Measurements from ENCODE around the gene AMN1.
"Not testable (repeated sequence)": the region's sequence is repeated elsewhere in the genome, so short reads cannot be mapped to it uniquely, and the experiment has no call there.

AMN1 gene

GRCh38 chr12:31733549-31734432, 5.0 kb upstream of the AMN1 start:
- not testable (repeated sequence) for DNase-seq (ENCODE audit: low read depth in 2 of 3, low spot score in 1 of 3)

GRCh38 chr12:31732926-31733548, 4.2 kb upstream of the AMN1 start:
- no peak for DNase-seq (ENCODE audit: low read depth in 2 of 3, low spot score in 1 of 3)

- not testable (repeated sequence) for DNase-seq (ENCODE audit: low read depth in 2 of 3, low spot score in 1 of 3)
These were observed 2.4 kb upstream of the AMN1 start for GRCh38 chr12:31731203-31731602.

GRCh38 chr12:31729705-31730104, 884 bp upstream of the AMN1 start:
- DNase-seq (ENCODE audit: low read depth in 2 of 3, low spot score in 1 of 3), result no peak

GRCh38 chr12:31728289-31728916, 418 bp downstream of the AMN1 start:
- DNase-seq (ENCODE audit: low read depth in 2 of 3, low spot score in 1 of 3), result peak in 1 of 3 donors; percentile 41

GRCh38 chr12:31727192-31727591, 1.6 kb downstream of the AMN1 start:
- DNase-seq (ENCODE audit: low read depth in 2 of 3, low spot score in 1 of 3), result no peak

GRCh38 chr12:31726575-31726974, 2.2 kb downstream of the AMN1 start:
- no peak for DNase-seq (ENCODE audit: low read depth in 2 of 3, low spot score in 1 of 3)

- no peak for DNase-seq (ENCODE audit: low read depth in 2 of 3, low spot score in 1 of 3)
These were observed 4.3 kb downstream of the AMN1 start for GRCh38 chr12:31724557-31724956.

GRCh38 chr12:31722580-31722979, 6.2 kb downstream of the AMN1 start:
- DNase-seq (ENCODE audit: low read depth in 2 of 3, low spot score in 1 of 3), result no peak

- DNase-seq (ENCODE audit: low read depth in 2 of 3, low spot score in 1 of 3), result not testable (repeated sequence)
These were observed 10.2 kb downstream of the AMN1 start for GRCh38 chr12:31718542-31719198.

- not testable (repeated sequence) for DNase-seq (ENCODE audit: low read depth in 2 of 3, low spot score in 1 of 3)
These were observed 11.8 kb downstream of the AMN1 start for GRCh38 chr12:31716998-31717397.

- no peak for DNase-seq (ENCODE audit: low read depth in 2 of 3, low spot score in 1 of 3)
These were observed 13.5 kb downstream of the AMN1 start for GRCh38 chr12:31715283-31715825.

- no peak for DNase-seq (ENCODE audit: low read depth in 2 of 3, low spot score in 1 of 3)
These were observed 14.2 kb downstream of the AMN1 start for GRCh38 chr12:31714406-31715271.

- DNase-seq (ENCODE audit: low read depth in 2 of 3, low spot score in 1 of 3), result no peak
These were observed 15.9 kb downstream of the AMN1 start for GRCh38 chr12:31712877-31713276.

GRCh38 chr12:31710021-31710818, 18.6 kb downstream of the AMN1 start:
- no peak for DNase-seq (ENCODE audit: low read depth in 2 of 3, low spot score in 1 of 3)

- DNase-seq (ENCODE audit: low read depth in 2 of 3, low spot score in 1 of 3), result not testable (repeated sequence)
These were observed 20.7 kb downstream of the AMN1 start for GRCh38 chr12:31708118-31708517.

- no peak for DNase-seq (ENCODE audit: low read depth in 2 of 3, low spot score in 1 of 3)
These were observed 23.2 kb downstream of the AMN1 start for GRCh38 chr12:31705621-31706020.

- DNase-seq (ENCODE audit: low read depth in 2 of 3, low spot score in 1 of 3), result no peak
These were observed 26.8 kb downstream of the AMN1 start for GRCh38 chr12:31702047-31702446.

- not testable (repeated sequence) for DNase-seq (ENCODE audit: low read depth in 2 of 3, low spot score in 1 of 3)
These were observed 38.9 kb downstream of the AMN1 start for GRCh38 chr12:31689921-31690320.
